Endothelial cell of umbilical vein (primary cell): ENCODE results near the gene CIRBP. TPM values are rescaled to one million over a fixed set of nuclear protein-coding genes. Genes with fewer than 3 reads are reported as not detected.

ENCODE experiments used
- BruUV-seq: library from RNA; stranded (reverse); fragments of 400-500 nt; replicated peaks from 2 replicates; lab custom pipeline; 2021; lab: Mats Ljungman, UMichigan
- CTCF ChIA-PET: fragments of 300-600, 350-600 bp; sonication (Branson Sonifier 250); formaldehyde crosslinking; loops from one replicate; lab custom pipeline; 2021; ENCODE audit warnings: antibody characterized with exemption, inconsistent platforms; lab: Charles Lee
- POLR2A ChIA-PET: fragments of 300-600, 350-600 bp; sonication (Branson Sonifier 250); formaldehyde crosslinking; loops from one replicate; lab custom pipeline; 2021; ENCODE audit warnings: antibody characterized with exemption, inconsistent platforms; lab: Charles Lee
- DNase-seq: peaks from one replicate; pipeline ENCODE4 v3.0.0-alpha.2; 2011; ENCODE audit warnings: low read depth, low spot score
- FAIRE-seq: peaks from 2 replicates; lab custom pipeline; 2011; peaks lifted over from hg19 to GRCh38; lab: Jason Lieb, UNC
- H2AFZ ChIP-seq: 2 replicates; pipeline ENCODE4 v1.6.0; 2012; ENCODE audit warnings: low read depth, low read length, control low read depth, inconsistent platforms
- H3K27ac ChIP-seq: 2 replicates; pipeline ENCODE4 v1.5.1; 2011; ENCODE audit warnings: low read depth, mild to moderate bottlenecking, control low read depth, low read length, moderate library complexity; ENCODE audit not compliant: insufficient read depth
- H3K27me3 ChIP-seq, 2 experiments: 2 replicates each; pipeline versions ENCODE4 v1.6.0 to v1.6.1; 2011; ENCODE audit warnings: low read length in 2 of 2, mixed read lengths in 1 of 2; ENCODE audit not compliant: control insufficient read depth in 2 of 2, insufficient read depth in 2 of 2
- H3K36me3 ChIP-seq, 2 experiments: 2 replicates in 1 of 2; 3 replicates in 1 of 2; pipeline ENCODE4 v1.5.1; 2011; ENCODE audit warnings: low read length in 2 of 2, mild to moderate bottlenecking in 1 of 2, moderate library complexity in 1 of 2; ENCODE audit not compliant: control insufficient read depth in 2 of 2, insufficient read depth in 2 of 2; ENCODE audit errors: extremely low read depth in 1 of 2
- H3K4me1 ChIP-seq: 3 replicates; pipeline ENCODE4 v1.5.1; 2011; ENCODE audit warnings: mild to moderate bottlenecking, low read length; ENCODE audit not compliant: control insufficient read depth, insufficient read depth; ENCODE audit errors: extremely low read depth
- H3K4me2 ChIP-seq: 2 replicates; pipeline ENCODE4 v1.6.1; 2011; ENCODE audit warnings: low read length, control low read depth, mixed read lengths; ENCODE audit not compliant: insufficient read depth
- H3K4me3 ChIP-seq, 3 experiments: fragments of 200-600 bp in 1 of 3; sonication (generic), shearing (Covaris generic) in 1 of 3; replicated peaks in 1 of 3; 2 replicates each; pipeline ENCODE4 v1.5.1; 2011 to 2016; ENCODE audit warnings: control low read depth in 3 of 3, low read length in 3 of 3, mild to moderate bottlenecking in 2 of 3, inconsistent platforms in 1 of 3, low read depth in 1 of 3, moderate library complexity in 1 of 3; ENCODE audit not compliant: insufficient read depth in 1 of 3
- H3K79me2 ChIP-seq: 2 replicates; pipeline ENCODE4 v1.6.0; 2012; ENCODE audit warnings: low read length, inconsistent platforms; ENCODE audit not compliant: control insufficient read depth, insufficient read depth
- H3K9ac ChIP-seq: replicated peaks from 2 replicates; pipeline ENCODE3; 2011; ENCODE audit warnings: low read length, control low read depth; ENCODE audit not compliant: insufficient read depth; ENCODE audit errors: extremely low read depth
- H3K9me1 ChIP-seq: replicated peaks from 3 replicates; pipeline ENCODE4 v1.6.0; 2011; ENCODE audit warnings: mild to moderate bottlenecking, low read length; ENCODE audit not compliant: control insufficient read depth, insufficient read depth; ENCODE audit errors: extremely low read depth
- H3K9me3 ChIP-seq: replicated peaks from 2 replicates; pipeline ENCODE4 v1.5.1; 2012; ENCODE audit warnings: low read length, inconsistent platforms; ENCODE audit not compliant: control insufficient read depth, insufficient read depth
- H4K20me1 ChIP-seq: replicated peaks from 2 replicates; pipeline ENCODE3; 2011; ENCODE audit warnings: mild to moderate bottlenecking, low read length; ENCODE audit not compliant: control insufficient read depth, insufficient read depth; ENCODE audit errors: extremely low read depth
- EZH2 ChIP-seq: IDR thresholded peaks from 2 replicates; pipeline ENCODE4 v1.6.1; 2012; ENCODE audit warnings: borderline replicate concordance, low read depth, mild to moderate bottlenecking, moderate library complexity, low read length, inconsistent platforms; ENCODE audit not compliant: severe bottlenecking
- FOS ChIP-seq: IDR thresholded peaks from 2 replicates; pipeline ENCODE4 v1.6.1; 2011; ENCODE audit warnings: mild to moderate bottlenecking, low read length, moderate library complexity, borderline replicate concordance; ENCODE audit not compliant: insufficient read depth
- GATA2 ChIP-seq: IDR thresholded peaks from 2 replicates; pipeline ENCODE4 v1.7.0; 2011; ENCODE audit warnings: low read depth, mild to moderate bottlenecking, moderate library complexity, mixed read lengths, low read length; ENCODE audit not compliant: insufficient read length, insufficient read depth
- JUN ChIP-seq: IDR thresholded peaks from 2 replicates; pipeline ENCODE4 v1.6.1; 2011; ENCODE audit warnings: borderline replicate concordance, low read depth; ENCODE audit not compliant: insufficient read length, insufficient read depth
- MYC ChIP-seq: IDR thresholded peaks from one replicate; pipeline ENCODE4 v1.6.1; 2011; ENCODE audit warnings: mild to moderate bottlenecking, low read depth, low read length
- POLR2A ChIP-seq: IDR thresholded peaks from 2 replicates; pipeline ENCODE4 v1.6.1; 2012; ENCODE audit warnings: low read depth, mild to moderate bottlenecking, control low read depth, low read length
- POLR2AphosphoS5 ChIP-seq: IDR thresholded peaks from 2 replicates; pipeline ENCODE4 v1.6.1; 2012; ENCODE audit warnings: low read depth, mild to moderate bottlenecking, control low read depth, low read length, moderate library complexity; ENCODE audit not compliant: insufficient read depth
- dilution Hi-C: fragments of 300-500 bp; cut with MboI; formaldehyde crosslinking; loops from one replicate; pipeline ENCODE4 v1.15.0; 2019; ENCODE audit warnings: low sequenced_read_pairs; ENCODE audit not compliant: extremely low pct_ligation_motif_present
- intact Hi-C: fragments of 100-400 bp; cut with micrococcal nuclease; formaldehyde crosslinking; loops from one replicate; pipeline ENCODE4 v1.10.0; 2022
- polyA plus RNA-seq, 4 experiments: library from polyadenylated mRNA; depleted of rRNA in 3 of 4; stranded (reverse) in 3 of 4; unstranded in 1 of 4; fragments of >200 nt; gene quantifications; 2 replicates each; pipeline versions ENCODE4 v1.2.1 to v1.2.3, GENCODE V29; 2011 to 2012; ENCODE audit warnings: missing spikeins in 1 of 4
- total RNA-seq: library from RNA; stranded (reverse); gene quantifications from 2 replicates; pipeline ENCODE4 v1.2.3, GENCODE V29; 2021
- TF ChIP-seq, protein P1 (sequence below): IDR thresholded peaks from 2 replicates; pipeline ENCODE4 v1.6.1; 2011; ENCODE audit not compliant: insufficient read depth, insufficient read length
- TF ChIP-seq, protein P2 (sequence below), 2 donors: IDR thresholded peaks; 1 replicate in 1 of 2; 2 replicates in 1 of 2; pipeline ENCODE4 v1.5.1; 2011; ENCODE audit warnings: low read length in 2 of 2, mild to moderate bottlenecking in 2 of 2, moderate library complexity in 2 of 2, control low read depth in 1 of 2, inconsistent platforms in 1 of 2, low read depth in 1 of 2; ENCODE audit not compliant: insufficient read depth in 1 of 2; ENCODE audit errors: extremely low read depth in 1 of 2

The CIRBP gene
- total and polyA plus RNA-seq, 2 donors (not counting 3 experiments of a cell fraction or from before 2014, with no cell fraction given): 225 to 439 TPM

DNA sequence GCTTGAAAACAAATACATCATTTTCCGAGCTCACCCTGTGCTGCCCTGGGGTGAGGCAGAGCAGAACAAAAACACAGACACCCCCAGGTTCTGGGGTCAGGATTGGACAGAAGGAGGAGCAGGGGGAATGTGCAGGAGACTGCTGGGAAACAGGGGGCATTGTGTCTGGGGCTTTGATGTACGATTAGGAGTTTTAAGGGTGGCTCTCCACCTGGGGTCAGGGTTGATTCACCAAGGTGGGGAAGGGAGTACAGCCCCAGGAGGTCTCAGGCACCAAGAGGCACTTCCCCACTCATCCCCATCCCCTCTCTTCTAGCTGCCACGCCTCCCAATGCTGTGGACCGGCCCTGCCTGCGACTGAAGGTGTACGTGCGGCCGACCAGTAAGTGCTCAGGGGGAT lies 29.1 kb downstream of the CIRBP start:
- FAIRE-seq (no peak), DNase-seq (no peak)
- POLR2A ChIA-PET: no interaction called here
- H3K4me3 ChIP-seq: no peak overlapping the region
- CTCF ChIA-PET: no interaction called here
- no peaks in the 10 kb centered on the region for H3K9me3 ChIP-seq
- no peak overlapping the region for H3K27ac ChIP-seq
- H3K27me3 ChIP-seq: no peaks in the 10 kb centered on the region
- TF ChIP-seq, protein P1, sequence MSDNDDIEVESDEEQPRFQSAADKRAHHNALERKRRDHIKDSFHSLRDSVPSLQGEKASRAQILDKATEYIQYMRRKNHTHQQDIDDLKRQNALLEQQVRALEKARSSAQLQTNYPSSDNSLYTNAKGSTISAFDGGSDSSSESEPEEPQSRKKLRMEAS: no peak
- TF ChIP-seq, protein P2, sequence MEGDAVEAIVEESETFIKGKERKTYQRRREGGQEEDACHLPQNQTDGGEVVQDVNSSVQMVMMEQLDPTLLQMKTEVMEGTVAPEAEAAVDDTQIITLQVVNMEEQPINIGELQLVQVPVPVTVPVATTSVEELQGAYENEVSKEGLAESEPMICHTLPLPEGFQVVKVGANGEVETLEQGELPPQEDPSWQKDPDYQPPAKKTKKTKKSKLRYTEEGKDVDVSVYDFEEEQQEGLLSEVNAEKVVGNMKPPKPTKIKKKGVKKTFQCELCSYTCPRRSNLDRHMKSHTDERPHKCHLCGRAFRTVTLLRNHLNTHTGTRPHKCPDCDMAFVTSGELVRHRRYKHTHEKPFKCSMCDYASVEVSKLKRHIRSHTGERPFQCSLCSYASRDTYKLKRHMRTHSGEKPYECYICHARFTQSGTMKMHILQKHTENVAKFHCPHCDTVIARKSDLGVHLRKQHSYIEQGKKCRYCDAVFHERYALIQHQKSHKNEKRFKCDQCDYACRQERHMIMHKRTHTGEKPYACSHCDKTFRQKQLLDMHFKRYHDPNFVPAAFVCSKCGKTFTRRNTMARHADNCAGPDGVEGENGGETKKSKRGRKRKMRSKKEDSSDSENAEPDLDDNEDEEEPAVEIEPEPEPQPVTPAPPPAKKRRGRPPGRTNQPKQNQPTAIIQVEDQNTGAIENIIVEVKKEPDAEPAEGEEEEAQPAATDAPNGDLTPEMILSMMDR (IDR thresholded peaks at IDR 0.05; ENCODE audit: extremely low read depth in 1 of 2, insufficient read depth in 1 of 2, low read depth in 1 of 2, low read length in 2 of 2): no peak
- TF ChIP-seq POLR2A (no peak), EZH2 (no peak), JUN (no peak)
- intact Hi-C loops: no loop called here
- H3K4me2 ChIP-seq: no peak overlapping the region
- H3K9me1 ChIP-seq: no peaks in the 10 kb centered on the region
- dilution Hi-C loops: no loop called here
- no peaks in the 10 kb centered on the region for H3K79me2 ChIP-seq
- no peak overlapping the region for H3K9ac ChIP-seq
- H2AFZ ChIP-seq: no peak overlapping the region
- peaks cover 4% of the 10 kb centered on the region for H3K4me1 ChIP-seq
- H4K20me1 ChIP-seq: no peaks in the 10 kb centered on the region
- BruUV-seq: no TSS peak
- no peaks in the 10 kb centered on the region for H3K36me3 ChIP-seq

DNA sequence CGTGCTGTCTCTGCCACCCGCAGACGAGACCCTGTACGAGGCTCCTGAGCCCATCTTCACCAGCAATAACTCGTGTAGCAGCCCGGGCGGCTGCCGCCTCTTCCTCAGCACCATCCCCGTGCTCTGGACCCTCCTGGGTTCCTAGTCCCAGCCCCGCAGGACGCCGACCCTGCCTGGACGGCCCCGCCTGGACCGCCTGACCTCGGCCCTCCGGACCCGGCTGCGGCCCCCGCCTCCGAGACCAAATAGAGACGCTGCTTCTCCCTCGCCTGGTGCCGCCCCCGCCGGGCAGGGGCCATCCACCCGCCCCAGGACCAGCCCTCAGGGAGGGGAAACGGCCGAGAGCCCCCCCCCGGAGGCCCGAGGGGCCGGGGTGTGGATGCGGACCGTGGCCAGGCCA lies 30.7 kb downstream of the CIRBP start:
- H3K4me1 ChIP-seq: peaks cover 4% of the 10 kb centered on the region
- TF ChIP-seq EZH2 (no peak), FOS (no peak), GATA2 (no peak), MYC (no peak), JUN (no peak), POLR2AphosphoS5 (no peak), POLR2A (no peak)
- TF ChIP-seq, protein P1: no peak
- TF ChIP-seq, protein P2 (IDR thresholded peaks at IDR 0.05; ENCODE audit: extremely low read depth in 1 of 2, insufficient read depth in 1 of 2, low read depth in 1 of 2, low read length in 2 of 2): no peak
- H3K9ac ChIP-seq: no peak overlapping the region
- no peak overlapping the region for H3K4me3 ChIP-seq
- no peaks in the 10 kb centered on the region for H3K9me3 ChIP-seq
- H3K27ac ChIP-seq: no peak overlapping the region
- H3K79me2 ChIP-seq: no peaks in the 10 kb centered on the region
- H4K20me1 ChIP-seq: no peaks in the 10 kb centered on the region
- H3K4me2 ChIP-seq: no peak overlapping the region
- BruUV-seq: no TSS peak
- POLR2A ChIA-PET: no interaction called here
- no peak for DNase-seq
- H3K36me3 ChIP-seq: no peaks in the 10 kb centered on the region
- FAIRE-seq: no peak
- dilution Hi-C loops: no loop called here
- CTCF ChIA-PET: no interaction called here
- H3K9me1 ChIP-seq: no peaks in the 10 kb centered on the region
- intact Hi-C loops: no loop called here
- H2AFZ ChIP-seq: no peak overlapping the region
- no peaks in the 10 kb centered on the region for H3K27me3 ChIP-seq
